MM.1S (cell line): ENCODE measurements around the gene PIK3R1.

Source experiments
- EZH2 ChIP-seq: fragments of 300-600 bp; sonication (generic); optimal IDR thresholded peaks from 2 replicates; pipeline ENCODE3; 2017; ENCODE audit warnings: low read depth, mild to moderate bottlenecking, antibody characterized with exemption, low read length, mixed read lengths
- EZH2phosphoT487 ChIP-seq: fragments of 300-600 bp; sonication (generic); IDR thresholded peaks from 2 replicates; pipeline ENCODE4 v1.6.1; 2018; ENCODE audit warnings: antibody characterized with exemption, low read length
- TF ChIP-seq, protein P1 (sequence below): fragments of 300-600 bp; sonication (generic); IDR thresholded peaks from 2 replicates; pipeline ENCODE4 v1.5.1; 2016; ENCODE audit warnings: antibody characterized with exemption, low read length, mixed read lengths

GRCh38 chr5:68339921-68340321 is 124.4 kb downstream of the PIK3R1 start:
- TF ChIP-seq, protein P1, sequence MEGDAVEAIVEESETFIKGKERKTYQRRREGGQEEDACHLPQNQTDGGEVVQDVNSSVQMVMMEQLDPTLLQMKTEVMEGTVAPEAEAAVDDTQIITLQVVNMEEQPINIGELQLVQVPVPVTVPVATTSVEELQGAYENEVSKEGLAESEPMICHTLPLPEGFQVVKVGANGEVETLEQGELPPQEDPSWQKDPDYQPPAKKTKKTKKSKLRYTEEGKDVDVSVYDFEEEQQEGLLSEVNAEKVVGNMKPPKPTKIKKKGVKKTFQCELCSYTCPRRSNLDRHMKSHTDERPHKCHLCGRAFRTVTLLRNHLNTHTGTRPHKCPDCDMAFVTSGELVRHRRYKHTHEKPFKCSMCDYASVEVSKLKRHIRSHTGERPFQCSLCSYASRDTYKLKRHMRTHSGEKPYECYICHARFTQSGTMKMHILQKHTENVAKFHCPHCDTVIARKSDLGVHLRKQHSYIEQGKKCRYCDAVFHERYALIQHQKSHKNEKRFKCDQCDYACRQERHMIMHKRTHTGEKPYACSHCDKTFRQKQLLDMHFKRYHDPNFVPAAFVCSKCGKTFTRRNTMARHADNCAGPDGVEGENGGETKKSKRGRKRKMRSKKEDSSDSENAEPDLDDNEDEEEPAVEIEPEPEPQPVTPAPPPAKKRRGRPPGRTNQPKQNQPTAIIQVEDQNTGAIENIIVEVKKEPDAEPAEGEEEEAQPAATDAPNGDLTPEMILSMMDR, result no peak
- TF ChIP-seq EZH2, result no peak
- no peak for TF ChIP-seq EZH2phosphoT487
